Measurements from ENCODE around the gene ZFYVE19. TPM values are rescaled to one million over a fixed set of nuclear protein-coding genes. Genes with fewer than 3 reads are reported as not detected.

The ZFYVE19 gene
- polyA plus RNA-seq, 3 donors, result 8.2 to 62.9 (median 10.3) TPM

GRCh38 chr15:40808861-40809450 lies 2.1 kb downstream of the ZFYVE19 start:
- no peaks in the 10 kb centered on the region for H3K27me3 ChIP-seq (ENCODE audit: control insufficient read depth in 2 of 2, insufficient read depth in 2 of 2, low read length in 2 of 2)
- H3K4me3 ChIP-seq (replicated peaks in 1 of 3; ENCODE audit: low read depth in 2 of 3, low read length in 3 of 3), result no peak overlapping the region
- WGBS (ENCODE audit: insufficient coverage), result 89% methylated on average over 4 of the region's 8 CpGs
- intact Hi-C loops (cut with micrococcal nuclease), result loop anchor here (5.0 to 10.0 kb wide), 3 partner anchors 54 to 112 kb away; partner anchors contain the start of genes RAD51 (in 1 of the 2), RMDN3 (in 1 of the 2) and VPS18 (in 1 of the 2)
- peaks cover 29 to 45% of the 10 kb centered on the region in 2 donors for H3K36me3 ChIP-seq (replicated peaks in 1 of 2; ENCODE audit: control insufficient read depth in 1 of 2, insufficient read depth in 2 of 2, low read length in 2 of 2)
- no peak overlapping the region for H3K27ac ChIP-seq (ENCODE audit: low read depth in 1 of 2, low read length in 2 of 2)
- Mint-ChIP-seq H3K9me3 (peaks cover 0 to 2% (median 0%) of the 10 kb centered on the region in 7 donors), H3K27ac (peak overlapping the region in 1 of 7 donors; percentile 18), H3K27me3 (ENCODE audit: low read depth in 3 of 3) (peaks cover 0 to 4% (median 3%) of the 10 kb centered on the region in 3 donors), H3K4me3 (no peak overlapping the region), H3K4me1 (peaks cover 25% of the 10 kb centered on the region), H3K36me3 (peaks cover 32 to 48% of the 10 kb centered on the region in 2 donors)
- DNase-seq, result no peak
- no peak overlapping the region for H3K9ac ChIP-seq (ENCODE audit: insufficient read depth, low read length, poor library complexity, severe bottlenecking)
- peaks cover 41% of the 10 kb centered on the region for H3K79me2 ChIP-seq (ENCODE audit: insufficient read depth, low read length)
- no peak overlapping the region for H3K4me2 ChIP-seq (replicated peaks; ENCODE audit: extremely low read depth, low read length, poor library complexity, severe bottlenecking)
- H3K4me1 ChIP-seq (ENCODE audit: control insufficient read depth in 1 of 2, insufficient read depth in 2 of 2, low read length in 2 of 2), result peaks cover 14 to 21% of the 10 kb centered on the region in 2 donors
- no peaks in the 10 kb centered on the region for H3K9me3 ChIP-seq (replicated peaks in 1 of 2; ENCODE audit: control insufficient read depth in 1 of 2, insufficient read depth in 1 of 2, low read length in 2 of 2)
- no peak overlapping the region for H2AFZ ChIP-seq (ENCODE audit: insufficient read depth, low read depth, low read length, poor library complexity, severe bottlenecking)
- TF ChIP-seq, protein P1, sequence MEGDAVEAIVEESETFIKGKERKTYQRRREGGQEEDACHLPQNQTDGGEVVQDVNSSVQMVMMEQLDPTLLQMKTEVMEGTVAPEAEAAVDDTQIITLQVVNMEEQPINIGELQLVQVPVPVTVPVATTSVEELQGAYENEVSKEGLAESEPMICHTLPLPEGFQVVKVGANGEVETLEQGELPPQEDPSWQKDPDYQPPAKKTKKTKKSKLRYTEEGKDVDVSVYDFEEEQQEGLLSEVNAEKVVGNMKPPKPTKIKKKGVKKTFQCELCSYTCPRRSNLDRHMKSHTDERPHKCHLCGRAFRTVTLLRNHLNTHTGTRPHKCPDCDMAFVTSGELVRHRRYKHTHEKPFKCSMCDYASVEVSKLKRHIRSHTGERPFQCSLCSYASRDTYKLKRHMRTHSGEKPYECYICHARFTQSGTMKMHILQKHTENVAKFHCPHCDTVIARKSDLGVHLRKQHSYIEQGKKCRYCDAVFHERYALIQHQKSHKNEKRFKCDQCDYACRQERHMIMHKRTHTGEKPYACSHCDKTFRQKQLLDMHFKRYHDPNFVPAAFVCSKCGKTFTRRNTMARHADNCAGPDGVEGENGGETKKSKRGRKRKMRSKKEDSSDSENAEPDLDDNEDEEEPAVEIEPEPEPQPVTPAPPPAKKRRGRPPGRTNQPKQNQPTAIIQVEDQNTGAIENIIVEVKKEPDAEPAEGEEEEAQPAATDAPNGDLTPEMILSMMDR (IDR thresholded peaks at IDR 0.05), result no peak
- H4K20me1 ChIP-seq (ENCODE audit: insufficient read depth, low read length), result no peaks in the 10 kb centered on the region

DNA sequence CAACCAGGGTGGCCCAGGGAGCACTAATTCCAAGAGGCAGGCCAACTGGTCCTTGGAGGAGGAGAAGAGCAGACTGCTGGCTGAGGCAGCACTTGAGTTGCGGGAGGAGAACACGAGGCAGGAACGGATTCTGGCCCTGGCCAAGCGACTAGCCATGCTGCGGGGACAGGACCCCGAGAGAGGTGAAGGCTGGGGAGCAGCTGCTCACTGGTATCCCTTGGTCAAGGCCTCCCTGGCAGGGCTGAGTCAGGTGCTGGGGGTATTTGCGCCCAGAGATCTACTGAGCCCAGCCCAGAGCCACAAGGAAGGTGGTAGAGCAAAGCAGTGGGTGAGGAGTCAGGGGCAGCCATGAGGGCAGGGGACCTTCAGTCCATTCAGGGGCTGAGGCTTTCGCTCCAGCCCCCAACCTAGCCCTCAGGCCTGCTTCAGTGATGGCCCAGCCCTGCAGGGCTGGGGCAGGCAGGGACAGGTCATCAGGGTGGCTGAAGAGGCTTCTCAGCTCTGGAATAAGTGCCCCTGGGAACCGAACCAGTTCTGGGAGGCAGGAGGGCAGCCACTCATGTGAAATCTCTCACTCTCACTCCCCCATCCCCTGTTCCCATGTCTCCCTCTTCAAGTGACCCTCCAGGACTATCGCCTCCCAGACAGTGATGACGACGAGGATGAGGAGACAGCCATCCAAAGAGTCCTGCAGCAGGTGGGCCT lies 6.0 kb downstream of the ZFYVE19 start:
- H4K20me1 ChIP-seq (ENCODE audit: insufficient read depth, low read length), result no peaks in the 10 kb centered on the region
- intact Hi-C loops (cut with micrococcal nuclease), result no loop called here
- no peak overlapping the region for H3K4me2 ChIP-seq (replicated peaks; ENCODE audit: extremely low read depth, low read length, poor library complexity, severe bottlenecking)
- H3K9me3 ChIP-seq (replicated peaks in 1 of 2; ENCODE audit: control insufficient read depth in 1 of 2, insufficient read depth in 1 of 2, low read length in 2 of 2), result no peaks in the 10 kb centered on the region
- H3K27me3 ChIP-seq (ENCODE audit: control insufficient read depth in 2 of 2, insufficient read depth in 2 of 2, low read length in 2 of 2), result no peaks in the 10 kb centered on the region
- Mint-ChIP-seq H3K4me3 (no peak overlapping the region), H3K4me1 (peaks cover 14% of the 10 kb centered on the region), H3K27ac (peak overlapping the region in 1 of 7 donors; percentile 76), H3K9me3 (no peaks in the 10 kb centered on the region), H3K27me3 (ENCODE audit: low read depth in 3 of 3) (peaks cover 0 to 4% (median 3%) of the 10 kb centered on the region in 3 donors), H3K36me3 (peaks cover 47 to 56% of the 10 kb centered on the region in 2 donors)
- peaks cover 5 to 10% of the 10 kb centered on the region in 2 donors for H3K4me1 ChIP-seq (ENCODE audit: control insufficient read depth in 1 of 2, insufficient read depth in 2 of 2, low read length in 2 of 2)
- TF ChIP-seq, protein P1 (IDR thresholded peaks at IDR 0.05), result no peak
- peaks cover 38 to 58% of the 10 kb centered on the region in 2 donors for H3K36me3 ChIP-seq (replicated peaks in 1 of 2; ENCODE audit: control insufficient read depth in 1 of 2, insufficient read depth in 2 of 2, low read length in 2 of 2)
- H2AFZ ChIP-seq (ENCODE audit: insufficient read depth, low read depth, low read length, poor library complexity, severe bottlenecking), result no peak overlapping the region
- H3K79me2 ChIP-seq (ENCODE audit: insufficient read depth, low read length), result peaks cover 11% of the 10 kb centered on the region
- no peak for DNase-seq
- 99% methylated on average over 11 of the region's 12 CpGs for WGBS (ENCODE audit: insufficient coverage)
- no peak overlapping the region for H3K9ac ChIP-seq (ENCODE audit: insufficient read depth, low read length, poor library complexity, severe bottlenecking)
- no peak overlapping the region for H3K27ac ChIP-seq (ENCODE audit: low read depth in 1 of 2, low read length in 2 of 2)
- no peak overlapping the region for H3K4me3 ChIP-seq (replicated peaks in 1 of 3; ENCODE audit: low read depth in 2 of 3, low read length in 3 of 3)

Data from CD14-positive monocyte (primary cell).